PC-3 (cell line): ENCODE measurements around the gene ASPRV1.

Experiments used
- EZH2phosphoT487 ChIP-seq: fragments of 300-600 bp; sonication (generic); IDR thresholded peaks from 2 replicates; pipeline ENCODE4 v1.6.1; 2018; ENCODE audit warnings: mild to moderate bottlenecking, antibody characterized with exemption, low read length, borderline replicate concordance
- TF ChIP-seq, protein P1 (sequence below): fragments of 300-600 bp; sonication (generic); conservative IDR thresholded peaks from 2 replicates; pipeline ENCODE4 v1.5.1; 2017; ENCODE audit warnings: antibody characterized with exemption, low read depth, mild to moderate bottlenecking, low read length

DNA sequence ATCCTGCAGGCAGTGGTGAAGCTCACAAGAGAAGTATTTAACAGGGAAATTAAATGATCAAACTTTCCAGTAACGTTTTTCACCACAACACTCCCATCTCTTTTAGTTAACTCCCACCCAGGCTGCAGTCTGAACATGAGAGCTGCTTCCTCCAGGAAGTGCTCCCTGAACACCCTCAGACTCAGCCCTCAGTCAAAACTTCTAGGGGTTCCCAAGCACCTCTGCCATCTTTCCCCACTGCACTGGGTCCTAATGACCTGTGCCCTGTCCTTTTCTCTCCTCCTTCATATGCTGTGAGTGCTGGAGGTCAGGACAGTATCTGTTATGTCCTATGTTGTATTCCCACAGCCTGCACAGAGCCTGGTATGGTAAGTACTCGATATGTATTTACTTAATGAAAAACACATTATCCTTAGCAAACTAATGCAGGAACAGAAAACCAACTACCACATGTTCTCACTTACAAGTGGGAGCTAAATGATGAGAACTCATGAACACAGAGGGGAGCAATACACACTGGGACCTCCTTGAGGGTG, 49.2 kb upstream of the ASPRV1 start:
- TF ChIP-seq, protein P1, sequence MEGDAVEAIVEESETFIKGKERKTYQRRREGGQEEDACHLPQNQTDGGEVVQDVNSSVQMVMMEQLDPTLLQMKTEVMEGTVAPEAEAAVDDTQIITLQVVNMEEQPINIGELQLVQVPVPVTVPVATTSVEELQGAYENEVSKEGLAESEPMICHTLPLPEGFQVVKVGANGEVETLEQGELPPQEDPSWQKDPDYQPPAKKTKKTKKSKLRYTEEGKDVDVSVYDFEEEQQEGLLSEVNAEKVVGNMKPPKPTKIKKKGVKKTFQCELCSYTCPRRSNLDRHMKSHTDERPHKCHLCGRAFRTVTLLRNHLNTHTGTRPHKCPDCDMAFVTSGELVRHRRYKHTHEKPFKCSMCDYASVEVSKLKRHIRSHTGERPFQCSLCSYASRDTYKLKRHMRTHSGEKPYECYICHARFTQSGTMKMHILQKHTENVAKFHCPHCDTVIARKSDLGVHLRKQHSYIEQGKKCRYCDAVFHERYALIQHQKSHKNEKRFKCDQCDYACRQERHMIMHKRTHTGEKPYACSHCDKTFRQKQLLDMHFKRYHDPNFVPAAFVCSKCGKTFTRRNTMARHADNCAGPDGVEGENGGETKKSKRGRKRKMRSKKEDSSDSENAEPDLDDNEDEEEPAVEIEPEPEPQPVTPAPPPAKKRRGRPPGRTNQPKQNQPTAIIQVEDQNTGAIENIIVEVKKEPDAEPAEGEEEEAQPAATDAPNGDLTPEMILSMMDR, result no peak
- TF ChIP-seq EZH2phosphoT487, result no peak
